HCT116 (cell line): ENCODE data around the gene INHBE. TPM values are rescaled to one million over a fixed set of nuclear protein-coding genes. Genes with fewer than 3 reads are reported as not detected.

ENCODE experiments used
- ATAC-seq: fragments of 200-7000 bp; cut with Tn5 transposase; 2 replicates; pipeline ENCODE4 v1.9.1; 2020; ENCODE audit warnings: mild to moderate bottlenecking, moderate library complexity
- BruUV-seq: library from RNA; stranded (reverse); fragments of 400-500 nt; replicated peaks from 2 replicates; lab custom pipeline; 2021; lab: Mats Ljungman, UMichigan
- CTCF ChIA-PET: fragments of 300-600 bp; sonication (Branson Sonifier 250); formaldehyde crosslinking; loops from one replicate; lab custom pipeline; 2021; ENCODE audit warnings: antibody characterized with exemption; lab: Charles Lee
- POLR2A ChIA-PET: fragments of 300-600, 350-600 bp; sonication (Branson Sonifier 250); formaldehyde crosslinking; loops from one replicate; lab custom pipeline; 2021; ENCODE audit warnings: antibody characterized with exemption; lab: Charles Lee
- RAD21 ChIA-PET, 2 experiments: fragments of 300-600 bp; sonication (Branson Sonifier 250); formaldehyde crosslinking; loops; one replicate each; lab custom pipeline; 2023; ENCODE audit warnings: low total read pairs in 2 of 2; ENCODE audit not compliant: uncharacterized antibody in 2 of 2, unreplicated experiment in 2 of 2, low non-redundant PET in 1 of 2; lab: Charles Lee
- DNase-seq: peaks from one replicate; pipeline ENCODE4 v3.0.0-alpha.2; 2010; ENCODE audit warnings: low read depth, low spot score
- H2AFZ ChIP-seq: fragments of 200-600 bp; shearing (Covaris generic), sonication (generic); 2 replicates; pipeline ENCODE4 v1.6.1; 2017; ENCODE audit warnings: low read depth, mixed run types, mixed read lengths, antibody characterized with exemption, low read length; ENCODE audit not compliant: poor library complexity, severe bottlenecking
- H3K27ac ChIP-seq: 2 replicates; pipeline ENCODE4 v1.5.1; 2012; ENCODE audit warnings: low read depth, low read length
- H3K27me3 ChIP-seq: fragments of 200-600 bp; sonication (generic); 2 replicates; pipeline ENCODE4 v1.6.1; 2016; ENCODE audit warnings: mixed run types, low read length, mixed read lengths; ENCODE audit not compliant: insufficient read depth
- H3K36me3 ChIP-seq, 2 experiments: fragments of 200-500 bp in 1 of 2; fragments of 200-600 bp in 1 of 2; sonication (Bioruptor generic) in 1 of 2; sonication (generic) in 1 of 2; 2 replicates each; pipeline versions ENCODE4 v1.5.1 to v1.6.1; 2014 to 2016; ENCODE audit warnings: low read length in 2 of 2, inconsistent platforms in 1 of 2, mixed read lengths in 1 of 2, mixed run types in 1 of 2; ENCODE audit not compliant: insufficient read depth in 2 of 2, control insufficient read depth in 1 of 2
- H3K4me1 ChIP-seq, 2 experiments: fragments of 200-600 bp in 1 of 2; sonication (generic) in 1 of 2; 2 replicates each; pipeline versions ENCODE4 v1.5.1 to v1.6.1; 2012 to 2017; ENCODE audit warnings: low read length in 2 of 2, inconsistent platforms in 1 of 2, mild to moderate bottlenecking in 1 of 2, mixed read lengths in 1 of 2, mixed run types in 1 of 2, moderate library complexity in 1 of 2; ENCODE audit not compliant: insufficient read depth in 2 of 2, control insufficient read depth in 1 of 2
- H3K4me2 ChIP-seq: fragments of 200-600 bp; sonication (generic); 2 replicates; pipeline ENCODE4 v1.6.1; 2017; ENCODE audit warnings: mixed run types, low read length, mixed read lengths
- H3K4me3 ChIP-seq, 2 experiments: fragments of 200-600 bp in 1 of 2; sonication (generic) in 1 of 2; replicated peaks in 1 of 2; 2 replicates each; pipeline ENCODE4 v1.5.1; 2011 to 2016; ENCODE audit warnings: low read length in 2 of 2, control low read depth in 1 of 2, low read depth in 1 of 2, mild to moderate bottlenecking in 1 of 2, mixed read lengths in 1 of 2, mixed run types in 1 of 2
- H3K79me2 ChIP-seq: fragments of 200-600 bp; sonication (generic); 2 replicates; pipeline ENCODE4 v1.6.1; 2017; ENCODE audit warnings: mild to moderate bottlenecking, mixed run types, low read length, moderate library complexity, mixed read lengths; ENCODE audit not compliant: insufficient read depth
- H3K9ac ChIP-seq: fragments of 200-600 bp; sonication (generic); 2 replicates; pipeline ENCODE4 v1.6.1; 2016; ENCODE audit warnings: low read length, mixed read lengths
- H3K9me2 ChIP-seq: fragments of 200-600 bp; sonication (generic), shearing (Covaris generic); 2 replicates; pipeline ENCODE4 v1.6.1; 2017; ENCODE audit warnings: mixed run types, mild to moderate bottlenecking, moderate library complexity; ENCODE audit not compliant: insufficient read depth
- H3K9me3 ChIP-seq, 2 experiments: fragments of 200-500 bp in 1 of 2; fragments of 200-600 bp in 1 of 2; sonication (Bioruptor generic) in 1 of 2; sonication (generic) in 1 of 2; 2 replicates each; pipeline ENCODE4 v1.6.1; 2014 to 2017; ENCODE audit warnings: low read length in 2 of 2, mixed read lengths in 2 of 2, inconsistent platforms in 1 of 2, low read depth in 1 of 2, mild to moderate bottlenecking in 1 of 2, mixed run types in 1 of 2, moderate library complexity in 1 of 2; ENCODE audit not compliant: control insufficient read depth in 1 of 2, insufficient read depth in 1 of 2
- H4K20me1 ChIP-seq: fragments of 200-600 bp; sonication (generic), shearing (Covaris generic); 2 replicates; pipeline ENCODE4 v1.6.1; 2017; ENCODE audit warnings: mixed run types, mild to moderate bottlenecking, moderate library complexity; ENCODE audit not compliant: insufficient read depth
- CEBPB ChIP-seq: IDR thresholded peaks from 2 replicates; pipeline ENCODE4 v1.6.1; 2012; ENCODE audit warnings: low read depth
- EGR1 ChIP-seq: IDR thresholded peaks from 2 replicates; pipeline ENCODE4 v1.6.1; 2012; ENCODE audit warnings: low read depth
- ELF1 ChIP-seq: IDR thresholded peaks from 2 replicates; pipeline ENCODE4 v1.6.1; 2012; ENCODE audit warnings: low read depth, borderline replicate concordance
- EZH2 ChIP-seq: fragments of 200-600 bp; sonication (generic); IDR thresholded peaks from 2 replicates; pipeline ENCODE4 v1.6.1; 2017; ENCODE audit warnings: antibody characterized with exemption, mixed run types
- EZH2phosphoT487 ChIP-seq: fragments of 200-600 bp; IDR thresholded peaks from 2 replicates; pipeline ENCODE4 v1.6.1; 2018; ENCODE audit warnings: antibody characterized with exemption, borderline replicate concordance
- FOSL1 ChIP-seq: IDR thresholded peaks from 2 replicates; pipeline ENCODE4 v1.6.1; 2012; ENCODE audit warnings: low read depth
- JUND ChIP-seq: IDR thresholded peaks from 2 replicates; pipeline ENCODE4 v1.6.1; 2012
- POLR2A ChIP-seq: IDR thresholded peaks from 2 replicates; pipeline ENCODE4 v1.7.0; 2011; ENCODE audit warnings: borderline replicate concordance; ENCODE audit not compliant: insufficient read depth, insufficient read length; ENCODE audit errors: extremely low read depth
- POLR2AphosphoS5 ChIP-seq: IDR thresholded peaks from 2 replicates; pipeline ENCODE4 v1.6.1; 2011; ENCODE audit warnings: mild to moderate bottlenecking, low read depth, low read length, moderate library complexity
- RAD21 ChIP-seq: IDR thresholded peaks from 2 replicates; pipeline ENCODE4 v1.6.1; 2012; ENCODE audit warnings: low read depth, mild to moderate bottlenecking
- SIN3A ChIP-seq: IDR thresholded peaks from 2 replicates; pipeline ENCODE4 v1.6.1; 2012; ENCODE audit warnings: low read depth
- SP1 ChIP-seq: IDR thresholded peaks from 2 replicates; pipeline ENCODE4 v1.6.1; 2012; ENCODE audit warnings: low read depth
- SRF ChIP-seq: IDR thresholded peaks from 2 replicates; pipeline ENCODE4 v1.6.1; 2012; ENCODE audit warnings: low read depth
- TCF7L2 ChIP-seq: IDR thresholded peaks from 2 replicates; pipeline ENCODE4 v1.7.0; 2011; ENCODE audit warnings: borderline replicate concordance, inconsistent platforms; ENCODE audit not compliant: insufficient read depth, insufficient read length; ENCODE audit errors: extremely low read depth
- ZFX ChIP-seq: fragments of 450-650 bp; IDR thresholded peaks from 2 replicates; pipeline ENCODE4 v1.6.1; 2017
- ZNF274 ChIP-seq: fragments of 200-500 bp; sonication (Bioruptor generic); IDR thresholded peaks from 2 replicates; pipeline ENCODE4 v1.6.1; 2014; ENCODE audit warnings: mild to moderate bottlenecking, low read depth, low read length, inconsistent platforms
- intact Hi-C: fragments of 100-400 bp; cut with micrococcal nuclease; formaldehyde crosslinking; loops from 2 replicates; pipeline ENCODE4 v1.10.0; 2022
- total RNA-seq: library from RNA; stranded (reverse); gene quantifications from one replicate; pipeline ENCODE4 v1.2.1, GENCODE V29; 2021; ENCODE audit not compliant: unreplicated experiment
- TF ChIP-seq, protein P1 (sequence below): IDR thresholded peaks from 2 replicates; pipeline ENCODE4 v1.6.1; 2012
- TF ChIP-seq, protein P2 (sequence below): IDR thresholded peaks from 2 replicates; pipeline ENCODE4 v1.6.1; 2012
- TF ChIP-seq, protein P3 (sequence below): IDR thresholded peaks from 2 replicates; pipeline ENCODE4 v1.6.1; 2011; ENCODE audit warnings: mild to moderate bottlenecking, low read length, moderate library complexity; ENCODE audit not compliant: insufficient replicate concordance; ENCODE audit errors: extremely low read depth
- TF ChIP-seq, protein P4 (sequence below): IDR thresholded peaks from 2 replicates; pipeline ENCODE4 v1.6.1; 2012; ENCODE audit warnings: low read depth
- TF ChIP-seq, protein P5 (sequence below), 3 experiments: fragments of 200-600 bp in 1 of 3; sonication (generic) in 1 of 3; IDR thresholded peaks in 2 of 3; conservative IDR thresholded peaks in 1 of 3; 2 replicates each; pipeline ENCODE4 v1.5.1; 2012 to 2017; ENCODE audit warnings: low read depth in 2 of 3, low read length in 2 of 3, antibody characterized with exemption in 1 of 3, borderline replicate concordance in 1 of 3, control low read depth in 1 of 3, mild to moderate bottlenecking in 1 of 3, mixed read lengths in 1 of 3, mixed run types in 1 of 3, moderate library complexity in 1 of 3; ENCODE audit not compliant: insufficient read depth in 1 of 3

The INHBE gene
- total RNA-seq, 1 experiment from 2014 or later = 0.89 TPM

DNA sequence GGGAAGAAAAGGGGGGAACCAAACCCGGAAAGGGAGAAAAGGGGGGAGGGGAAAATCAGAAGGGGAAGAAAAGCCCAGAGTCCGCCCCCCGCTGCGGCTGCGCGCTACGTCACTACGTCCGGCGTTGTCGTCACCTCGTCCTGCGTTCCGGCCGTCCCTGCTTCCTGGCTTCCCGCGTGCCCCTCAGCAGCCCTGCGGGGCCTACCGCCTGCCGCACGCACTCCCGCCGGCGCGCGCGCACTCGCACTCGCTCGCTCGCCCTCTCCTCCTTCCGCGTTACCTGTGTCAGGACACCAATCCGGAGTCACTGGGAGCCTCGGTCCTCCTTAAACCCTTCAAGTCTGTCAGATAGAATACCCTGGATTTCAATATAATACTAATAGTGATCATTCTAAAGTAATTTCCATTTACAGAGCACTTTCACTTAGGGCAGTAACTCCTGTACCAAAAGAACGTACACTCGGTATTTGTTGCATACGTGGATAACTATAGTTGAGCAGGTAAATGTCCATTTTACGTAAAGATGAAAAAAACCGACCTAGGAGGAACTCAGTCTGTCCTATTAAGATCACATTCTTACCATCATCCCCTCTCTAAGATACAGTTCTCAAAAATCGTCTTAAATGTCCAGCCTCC is 24.1 kb upstream of the INHBE start, which contains the start of gene R3HDM2:
TSS of gene R3HDM2 (minus strand) at position 113 of the 636 bp plus-strand sequence. CDS start 120,615 bp downstream, outside the sequence.
- ChIA-PET CTCF (no interaction called here), POLR2A (no interaction called here), RAD21 (no interaction called here)
- no peaks in the 10 kb centered on the region for H3K9me2 ChIP-seq
- ATAC-seq (peak; percentile 96), DNase-seq (peak; percentile 86)
- peak within 1 kb of the TSS; percentile 72 to 85 for H3K4me3 ChIP-seq
- intact Hi-C loops = no loop called here
- no peaks in the 10 kb centered on the region for H3K27me3 ChIP-seq
- H3K79me2 ChIP-seq = peaks cover 18% of the 10 kb centered on the region
- peak within 1 kb of the TSS; percentile 89 for H3K4me2 ChIP-seq
- H3K36me3 ChIP-seq = no peaks in the 10 kb centered on the region
- H4K20me1 ChIP-seq = no peaks in the 10 kb centered on the region
- peaks cover 4 to 19% of the 10 kb centered on the region in 2 experiments; a peak in 3 of 4 replicates for H3K4me1 ChIP-seq
- BruUV-seq = TSS peak; percentile 95
- peak within 1 kb of the TSS; percentile 88 for H3K9ac ChIP-seq
- peak within 1 kb of the TSS; percentile 75 for H3K27ac ChIP-seq
- no peaks in the 10 kb centered on the region for H3K9me3 ChIP-seq
- no peak within 1 kb of the TSS for H2AFZ ChIP-seq
- TF ChIP-seq, protein P1, sequence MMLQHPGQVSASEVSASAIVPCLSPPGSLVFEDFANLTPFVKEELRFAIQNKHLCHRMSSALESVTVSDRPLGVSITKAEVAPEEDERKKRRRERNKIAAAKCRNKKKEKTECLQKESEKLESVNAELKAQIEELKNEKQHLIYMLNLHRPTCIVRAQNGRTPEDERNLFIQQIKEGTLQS = no peak
- no peak for TF ChIP-seq EZH2phosphoT487
- peak; percentile 79 for TF ChIP-seq POLR2A
- no peak for TF ChIP-seq TCF7L2
- TF ChIP-seq, protein P2, sequence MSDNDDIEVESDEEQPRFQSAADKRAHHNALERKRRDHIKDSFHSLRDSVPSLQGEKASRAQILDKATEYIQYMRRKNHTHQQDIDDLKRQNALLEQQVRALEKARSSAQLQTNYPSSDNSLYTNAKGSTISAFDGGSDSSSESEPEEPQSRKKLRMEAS = peak; percentile 98
- peak; percentile 98 for TF ChIP-seq POLR2AphosphoS5
- TF ChIP-seq JUND = no peak; the same call in 1 of the 2 replicates
- TF ChIP-seq SP1 = peak; percentile 30; the same call in 1 of the 2 replicates
- TF ChIP-seq, protein P3, sequence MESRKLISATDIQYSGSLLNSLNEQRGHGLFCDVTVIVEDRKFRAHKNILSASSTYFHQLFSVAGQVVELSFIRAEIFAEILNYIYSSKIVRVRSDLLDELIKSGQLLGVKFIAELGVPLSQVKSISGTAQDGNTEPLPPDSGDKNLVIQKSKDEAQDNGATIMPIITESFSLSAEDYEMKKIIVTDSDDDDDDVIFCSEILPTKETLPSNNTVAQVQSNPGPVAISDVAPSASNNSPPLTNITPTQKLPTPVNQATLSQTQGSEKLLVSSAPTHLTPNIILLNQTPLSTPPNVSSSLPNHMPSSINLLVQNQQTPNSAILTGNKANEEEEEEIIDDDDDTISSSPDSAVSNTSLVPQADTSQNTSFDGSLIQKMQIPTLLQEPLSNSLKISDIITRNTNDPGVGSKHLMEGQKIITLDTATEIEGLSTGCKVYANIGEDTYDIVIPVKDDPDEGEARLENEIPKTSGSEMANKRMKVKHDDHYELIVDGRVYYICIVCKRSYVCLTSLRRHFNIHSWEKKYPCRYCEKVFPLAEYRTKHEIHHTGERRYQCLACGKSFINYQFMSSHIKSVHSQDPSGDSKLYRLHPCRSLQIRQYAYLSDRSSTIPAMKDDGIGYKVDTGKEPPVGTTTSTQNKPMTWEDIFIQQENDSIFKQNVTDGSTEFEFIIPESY = no peak
- peak; percentile 59 for TF ChIP-seq SRF
- TF ChIP-seq, protein P4, sequence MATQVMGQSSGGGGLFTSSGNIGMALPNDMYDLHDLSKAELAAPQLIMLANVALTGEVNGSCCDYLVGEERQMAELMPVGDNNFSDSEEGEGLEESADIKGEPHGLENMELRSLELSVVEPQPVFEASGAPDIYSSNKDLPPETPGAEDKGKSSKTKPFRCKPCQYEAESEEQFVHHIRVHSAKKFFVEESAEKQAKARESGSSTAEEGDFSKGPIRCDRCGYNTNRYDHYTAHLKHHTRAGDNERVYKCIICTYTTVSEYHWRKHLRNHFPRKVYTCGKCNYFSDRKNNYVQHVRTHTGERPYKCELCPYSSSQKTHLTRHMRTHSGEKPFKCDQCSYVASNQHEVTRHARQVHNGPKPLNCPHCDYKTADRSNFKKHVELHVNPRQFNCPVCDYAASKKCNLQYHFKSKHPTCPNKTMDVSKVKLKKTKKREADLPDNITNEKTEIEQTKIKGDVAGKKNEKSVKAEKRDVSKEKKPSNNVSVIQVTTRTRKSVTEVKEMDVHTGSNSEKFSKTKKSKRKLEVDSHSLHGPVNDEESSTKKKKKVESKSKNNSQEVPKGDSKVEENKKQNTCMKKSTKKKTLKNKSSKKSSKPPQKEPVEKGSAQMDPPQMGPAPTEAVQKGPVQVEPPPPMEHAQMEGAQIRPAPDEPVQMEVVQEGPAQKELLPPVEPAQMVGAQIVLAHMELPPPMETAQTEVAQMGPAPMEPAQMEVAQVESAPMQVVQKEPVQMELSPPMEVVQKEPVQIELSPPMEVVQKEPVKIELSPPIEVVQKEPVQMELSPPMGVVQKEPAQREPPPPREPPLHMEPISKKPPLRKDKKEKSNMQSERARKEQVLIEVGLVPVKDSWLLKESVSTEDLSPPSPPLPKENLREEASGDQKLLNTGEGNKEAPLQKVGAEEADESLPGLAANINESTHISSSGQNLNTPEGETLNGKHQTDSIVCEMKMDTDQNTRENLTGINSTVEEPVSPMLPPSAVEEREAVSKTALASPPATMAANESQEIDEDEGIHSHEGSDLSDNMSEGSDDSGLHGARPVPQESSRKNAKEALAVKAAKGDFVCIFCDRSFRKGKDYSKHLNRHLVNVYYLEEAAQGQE = no peak
- no peak for TF ChIP-seq FOSL1
- TF ChIP-seq ELF1 = peak; percentile 73
- no peak for TF ChIP-seq ZNF274
- TF ChIP-seq SIN3A = peak; percentile 94
- no peak for TF ChIP-seq EGR1
- TF ChIP-seq ZFX = no peak
- TF ChIP-seq EZH2 = no peak
- no peak for TF ChIP-seq RAD21
- no peak for TF ChIP-seq CEBPB
- TF ChIP-seq, protein P5, sequence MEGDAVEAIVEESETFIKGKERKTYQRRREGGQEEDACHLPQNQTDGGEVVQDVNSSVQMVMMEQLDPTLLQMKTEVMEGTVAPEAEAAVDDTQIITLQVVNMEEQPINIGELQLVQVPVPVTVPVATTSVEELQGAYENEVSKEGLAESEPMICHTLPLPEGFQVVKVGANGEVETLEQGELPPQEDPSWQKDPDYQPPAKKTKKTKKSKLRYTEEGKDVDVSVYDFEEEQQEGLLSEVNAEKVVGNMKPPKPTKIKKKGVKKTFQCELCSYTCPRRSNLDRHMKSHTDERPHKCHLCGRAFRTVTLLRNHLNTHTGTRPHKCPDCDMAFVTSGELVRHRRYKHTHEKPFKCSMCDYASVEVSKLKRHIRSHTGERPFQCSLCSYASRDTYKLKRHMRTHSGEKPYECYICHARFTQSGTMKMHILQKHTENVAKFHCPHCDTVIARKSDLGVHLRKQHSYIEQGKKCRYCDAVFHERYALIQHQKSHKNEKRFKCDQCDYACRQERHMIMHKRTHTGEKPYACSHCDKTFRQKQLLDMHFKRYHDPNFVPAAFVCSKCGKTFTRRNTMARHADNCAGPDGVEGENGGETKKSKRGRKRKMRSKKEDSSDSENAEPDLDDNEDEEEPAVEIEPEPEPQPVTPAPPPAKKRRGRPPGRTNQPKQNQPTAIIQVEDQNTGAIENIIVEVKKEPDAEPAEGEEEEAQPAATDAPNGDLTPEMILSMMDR (IDR thresholded peaks at IDR 0.05 in 2 of 3, conservative IDR thresholded peaks at IDR 0.05 in 1 of 3; ENCODE audit: borderline replicate concordance in 1 of 3, insufficient read depth in 1 of 3, low read depth in 2 of 3, low read length in 2 of 3) = no peak
